B cell (primary cell): ENCODE data around the gene TADA2A. TPM values are rescaled to one million over a fixed set of nuclear protein-coding genes. Genes with fewer than 3 reads are reported as not detected.

Source experiments
- ATAC-seq: fragments of 200-7000 bp; cut with Tn5 transposase; one replicate; pipeline ENCODE4 v1.10.0; 2021; ENCODE audit warnings: low read depth, mild to moderate bottlenecking, moderate number of reproducible peaks, moderate library complexity
- CTCF ChIA-PET: fragments of 350-600 bp; sonication (Branson Sonifier 250); formaldehyde crosslinking; loops from one replicate; lab custom pipeline; 2021; ENCODE audit warnings: antibody characterized with exemption, inconsistent platforms; lab: Charles Lee
- POLR2A ChIA-PET: fragments of 350-600 bp; sonication (Branson Sonifier 250); formaldehyde crosslinking; loops from one replicate; lab custom pipeline; 2021; ENCODE audit warnings: antibody characterized with exemption; lab: Charles Lee
- DNase-seq: peaks from one replicate; pipeline ENCODE4 v3.0.0; 2013
- H2AFZ ChIP-seq: 2 replicates; pipeline ENCODE4 v1.6.1; 2012; ENCODE audit warnings: mild to moderate bottlenecking, low read depth, low read length; ENCODE audit not compliant: insufficient read depth, poor library complexity, severe bottlenecking
- H3K27ac ChIP-seq, 2 donors: 1 replicate in 1 of 2; 2 replicates in 1 of 2; pipeline ENCODE4 v1.5.1; 2012 to 2013; ENCODE audit warnings: low read length in 2 of 2, mild to moderate bottlenecking in 2 of 2, moderate library complexity in 1 of 2
- H3K27me3 ChIP-seq, 4 experiments: fragments of 200-600 bp in 1 of 4; sonication (generic) in 1 of 4; replicated peaks in 1 of 4; 1 replicate in 2 of 4; 2 replicates in 2 of 4; pipeline versions ENCODE4 v1.6.1 to v1.7.0; 2013 to 2016; ENCODE audit warnings: low read length in 3 of 4, mild to moderate bottlenecking in 2 of 4, mixed read lengths in 1 of 4, moderate library complexity in 1 of 4; ENCODE audit not compliant: insufficient read depth in 4 of 4, control insufficient read depth in 3 of 4; ENCODE audit errors: control extremely low read depth in 1 of 4
- H3K36me3 ChIP-seq, 2 experiments: replicated peaks in 1 of 2; 1 replicate in 1 of 2; 2 replicates in 1 of 2; pipeline versions ENCODE4 v1.6.1 to v1.7.1; 2013; ENCODE audit warnings: low read length in 1 of 2; ENCODE audit not compliant: insufficient read depth in 2 of 2, control insufficient read depth in 1 of 2; ENCODE audit errors: control extremely low read depth in 1 of 2, extremely low read depth in 1 of 2
- H3K4me1 ChIP-seq, 2 donors: fragments of 200-600 bp in 1 of 2; sonication (generic) in 1 of 2; 1 replicate in 1 of 2; 2 replicates in 1 of 2; pipeline versions ENCODE4 v1.5.1 to v1.6.1; 2013 to 2017; ENCODE audit warnings: low read length in 2 of 2; ENCODE audit not compliant: control insufficient read depth in 2 of 2, insufficient read depth in 2 of 2
- H3K4me2 ChIP-seq: replicated peaks from 2 replicates; pipeline ENCODE3; 2012; ENCODE audit warnings: mild to moderate bottlenecking, low read depth, low read length; ENCODE audit not compliant: poor library complexity, severe bottlenecking
- H3K4me3 ChIP-seq, 5 experiments: fragments of 200-600 bp in 1 of 5; sonication (generic) in 1 of 5; 1 replicate in 3 of 5; 2 replicates in 2 of 5; pipeline versions ENCODE4 v1.5.1 to v1.7.0; 2011 to 2016; ENCODE audit warnings: low read length in 4 of 5, mild to moderate bottlenecking in 4 of 5, low read depth in 2 of 5, control low read depth in 1 of 5, moderate library complexity in 1 of 5; ENCODE audit not compliant: insufficient read depth in 1 of 5; ENCODE audit errors: control extremely low read depth in 1 of 5, extremely low read depth in 1 of 5
- H3K79me2 ChIP-seq: fragments of 200-600 bp; sonication (generic); one replicate; pipeline ENCODE4 v1.6.0; 2016; ENCODE audit warnings: low read length; ENCODE audit not compliant: control insufficient read depth, insufficient read depth
- H3K9ac ChIP-seq: fragments of 200-600 bp; sonication (generic); 2 replicates; pipeline ENCODE4 v1.6.1; 2017; ENCODE audit warnings: mild to moderate bottlenecking, low read length, moderate library complexity
- H3K9me3 ChIP-seq, 3 donors: one replicate each; pipeline versions ENCODE4 v1.6.1 to v1.7.1; 2013; ENCODE audit warnings: low read length in 2 of 3; ENCODE audit not compliant: control insufficient read depth in 2 of 3, insufficient read depth in 1 of 3; ENCODE audit errors: control extremely low read depth in 1 of 3
- H4K20me1 ChIP-seq: 2 replicates; pipeline ENCODE4 v1.6.0; 2012; ENCODE audit warnings: mild to moderate bottlenecking, low read length; ENCODE audit not compliant: insufficient read depth, control insufficient read depth, poor library complexity, severe bottlenecking
- H3K27ac Mint-ChIP-seq: one replicate; pipeline ENCODE4 v1.8.0; 2021; ENCODE audit warnings: mixed read lengths
- H3K27me3 Mint-ChIP-seq: one replicate; pipeline ENCODE4 v1.8.0; 2021; ENCODE audit warnings: mixed read lengths
- H3K4me1 Mint-ChIP-seq: one replicate; pipeline ENCODE4 v1.8.0; 2021; ENCODE audit warnings: mixed read lengths
- H3K4me3 Mint-ChIP-seq: one replicate; pipeline ENCODE4 v1.8.0; 2021; ENCODE audit warnings: mixed read lengths
- H3K9me3 Mint-ChIP-seq: one replicate; pipeline ENCODE4 v1.8.0; 2022; ENCODE audit warnings: mixed read lengths; ENCODE audit not compliant: insufficient read depth
- EZH2 ChIP-seq: IDR thresholded peaks from 2 replicates; pipeline ENCODE4 v1.6.1; 2012; ENCODE audit warnings: borderline replicate concordance, low read depth, mild to moderate bottlenecking, moderate library complexity, low read length; ENCODE audit not compliant: insufficient read depth, poor library complexity, severe bottlenecking
- WGBS: methylation state at CpG from one replicate; pipeline ENCODE4 v1.1.5; 2013; ENCODE audit warnings: missing lambda C conversion rate; ENCODE audit not compliant: insufficient coverage; 5-methylcytosine and 5-hydroxymethylcytosine counted together
- intact Hi-C: fragments of 100-400 bp; cut with micrococcal nuclease; formaldehyde crosslinking; loops from one replicate; pipeline ENCODE4 v1.10.0; 2022
- polyA minus RNA-seq: library from RNA; depleted of rRNA, polyadenylated mRNA; stranded (reverse); fragments of >200 nt; gene quantifications from 2 replicates; pipeline ENCODE4 v1.2.3, GENCODE V29; 2012
- polyA plus RNA-seq: library from polyadenylated mRNA; depleted of rRNA; stranded (reverse); fragments of >200 nt; gene quantifications from 2 replicates; pipeline ENCODE4 v1.2.3, GENCODE V29; 2012
- total RNA-seq, 2 donors: library from RNA; stranded (reverse); fragments of 120-200 nt in 1 of 2; gene quantifications; 1 replicate in 1 of 2; 2 replicates in 1 of 2; pipeline versions ENCODE4 v1.2.3 to v1.2.4, GENCODE V29; 2013 to 2022
- TF ChIP-seq, protein P1 (sequence below): fragments of 200-600 bp; IDR thresholded peaks from one replicate; pipeline ENCODE4 v1.8.0; 2022; ENCODE audit warnings: antibody characterized with exemption, mild to moderate bottlenecking

TADA2A gene
- 43.3 and 44.3 TPM in 2 replicates for total RNA-seq
- 21.2 TPM for total RNA-seq (2013)
- 8.8 and 10.9 TPM in 2 replicates for polyA plus RNA-seq
- polyA minus RNA-seq: 11.1 and 11.2 TPM in 2 replicates

- H3K4me1 ChIP-seq: peaks cover 4 to 22% of the 10 kb centered on the region in 2 donors
- Mint-ChIP-seq H3K27me3 (no peaks in the 10 kb centered on the region), H3K4me3 (peak within 1 kb of the TSS; percentile 99), H3K9me3 (no peaks in the 10 kb centered on the region), H3K27ac (peak within 1 kb of the TSS; percentile 97), H3K4me1 (peaks cover 36% of the 10 kb centered on the region)
- peaks cover 49% of the 10 kb centered on the region for H3K79me2 ChIP-seq
- POLR2A ChIA-PET: interaction anchor here (1.1 kb wide), 1 partner anchor 203 kb away, joined by 3 read pairs; no protein-coding TSS in a partner anchor
- H3K36me3 ChIP-seq: peaks cover 0 to 6% of the 10 kb centered on the region in 2 experiments
- H3K27ac ChIP-seq: peak within 1 kb of the TSS; percentile 69 to 72
- peak within 1 kb of the TSS; percentile 71 to 99 (median 91) for H3K4me3 ChIP-seq
- H3K9ac ChIP-seq: peak within 1 kb of the TSS; percentile 90
- intact Hi-C loops: loop anchor here (1.0 kb wide), 3 partner anchors 48 to 202 kb away; partner anchors contain the start of genes DUSP14 and SYNRG
- WGBS: under 1% methylated on average over 96 of the region's 98 CpGs
- peak within 1 kb of the TSS; percentile 99 for H3K4me2 ChIP-seq
- H2AFZ ChIP-seq: peak within 1 kb of the TSS; percentile 99
- H3K27me3 ChIP-seq: no peaks in the 10 kb centered on the region
- ATAC-seq (peak; percentile 95), DNase-seq (peak; percentile 85)
- TF ChIP-seq EZH2: no peak
- TF ChIP-seq, protein P1, sequence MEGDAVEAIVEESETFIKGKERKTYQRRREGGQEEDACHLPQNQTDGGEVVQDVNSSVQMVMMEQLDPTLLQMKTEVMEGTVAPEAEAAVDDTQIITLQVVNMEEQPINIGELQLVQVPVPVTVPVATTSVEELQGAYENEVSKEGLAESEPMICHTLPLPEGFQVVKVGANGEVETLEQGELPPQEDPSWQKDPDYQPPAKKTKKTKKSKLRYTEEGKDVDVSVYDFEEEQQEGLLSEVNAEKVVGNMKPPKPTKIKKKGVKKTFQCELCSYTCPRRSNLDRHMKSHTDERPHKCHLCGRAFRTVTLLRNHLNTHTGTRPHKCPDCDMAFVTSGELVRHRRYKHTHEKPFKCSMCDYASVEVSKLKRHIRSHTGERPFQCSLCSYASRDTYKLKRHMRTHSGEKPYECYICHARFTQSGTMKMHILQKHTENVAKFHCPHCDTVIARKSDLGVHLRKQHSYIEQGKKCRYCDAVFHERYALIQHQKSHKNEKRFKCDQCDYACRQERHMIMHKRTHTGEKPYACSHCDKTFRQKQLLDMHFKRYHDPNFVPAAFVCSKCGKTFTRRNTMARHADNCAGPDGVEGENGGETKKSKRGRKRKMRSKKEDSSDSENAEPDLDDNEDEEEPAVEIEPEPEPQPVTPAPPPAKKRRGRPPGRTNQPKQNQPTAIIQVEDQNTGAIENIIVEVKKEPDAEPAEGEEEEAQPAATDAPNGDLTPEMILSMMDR: no peak
- CTCF ChIA-PET: interaction anchor here (0.6 to 1.6 kb wide), 3 partner anchors 34 to 265 kb away, joined by 3 to 4 read pairs (median 4); partner anchors contain the start of gene SYNRG
- no peaks in the 10 kb centered on the region for H4K20me1 ChIP-seq
- H3K9me3 ChIP-seq: no peaks in the 10 kb centered on the region
Observed at GRCh38 chr17:37406635-37407461, at the start of gene TADA2A, which contains the start of gene ACACA. TADA2A (plus strand) TSS chr17:37406886; CDS start chr17:37411366, 4,480 bp downstream. ACACA (minus strand) TSS chr17:37406836; CDS start chr17:37406299, 537 bp downstream.
